Stimulated activated CD4-positive, alpha-beta T cell treated with anti-CD3 and anti-CD28 coated beads, Interleukin-15, amount 100 ng/mL, for 48 hours (primary cell): ENCODE measurements around the gene TPO.
"Not testable (repeated sequence)": the region's sequence is repeated elsewhere in the genome, so short reads cannot be mapped to it uniquely, and the experiment has no call there.

Source experiments
- DNase-seq, 2 donors: peaks; one replicate each; pipeline ENCODE4 v3.0.0-alpha.2; 2020; ENCODE audit warnings: low read depth in 2 of 2

TPO gene

GRCh38 chr2:1553671-1554295 is 140.5 kb downstream of the TPO start:
- no peak for DNase-seq

GRCh38 chr2:1556286-1556685 is 143.0 kb downstream of the TPO start:
- no peak for DNase-seq

GRCh38 chr2:1556776-1557466 is 143.7 kb downstream of the TPO start:
- no peak for DNase-seq

GRCh38 chr2:1557467-1557820 is 144.2 kb downstream of the TPO start:
- no peak for DNase-seq

GRCh38 chr2:1559589-1560175 is 146.4 kb downstream of the TPO start:
- no peak for DNase-seq

- no peak for DNase-seq
Measured at GRCh38 chr2:1561259-1561658, 148.0 kb downstream of the TPO start.

GRCh38 chr2:1561811-1562421 is 148.7 kb downstream of the TPO start:
- no peak for DNase-seq

GRCh38 chr2:1563084-1563857 is 150.0 kb downstream of the TPO start:
- no peak for DNase-seq

GRCh38 chr2:1563943-1564891 is 151.0 kb downstream of the TPO start:
- no peak for DNase-seq

GRCh38 chr2:1567556-1568344 is 154.5 kb downstream of the TPO start:
- DNase-seq: no peak

- not testable (repeated sequence) for DNase-seq
Measured at GRCh38 chr2:1568345-1568668, 155.0 kb downstream of the TPO start.

- DNase-seq: no peak
Measured at GRCh38 chr2:1569879-1570450, 156.7 kb downstream of the TPO start.

GRCh38 chr2:1571477-1572417 is 158.5 kb downstream of the TPO start:
- no peak for DNase-seq

- DNase-seq: no peak
Measured at GRCh38 chr2:1572638-1573037, 159.4 kb downstream of the TPO start.

- no peak for DNase-seq
Measured at GRCh38 chr2:1577846-1578245, 164.6 kb downstream of the TPO start.

- DNase-seq: not testable (repeated sequence)
Measured at GRCh38 chr2:1581257-1581964, 168.1 kb downstream of the TPO start.

GRCh38 chr2:1581965-1582625 is 168.8 kb downstream of the TPO start:
- DNase-seq: no peak

- DNase-seq: no peak
Measured at GRCh38 chr2:1582891-1583341, 169.7 kb downstream of the TPO start.
